Esophagus muscularis mucosa (tissue), 4 donors: ENCODE measurements around the gene LYRM1.

Experiments used
- CTCF ChIP-seq, 3 experiments: fragments of 200-600 bp in 2 of 3; fragments of 450-650 bp in 1 of 3; sonication (generic) in 2 of 3; IDR thresholded peaks; one replicate each; pipeline ENCODE4 v1.5.1; 2017 to 2019; ENCODE audit warnings: antibody characterized with exemption in 3 of 3, mild to moderate bottlenecking in 2 of 3, moderate library complexity in 1 of 3
- EP300 ChIP-seq: sonication (generic); formaldehyde crosslinking; IDR thresholded peaks from one replicate; pipeline ENCODE4 v1.6.1; 2017; ENCODE audit warnings: antibody characterized with exemption
- POLR2A ChIP-seq: fragments of 450-650 bp; IDR thresholded peaks from one replicate; pipeline ENCODE4 v1.6.1; 2017; ENCODE audit warnings: antibody characterized with exemption, moderate library complexity, mild to moderate bottlenecking, low read depth

GRCh38 chr16:20960899-20961298 is 60.3 kb downstream of the LYRM1 start:
- TF ChIP-seq CTCF (IDR thresholded peaks at IDR 0.05) (no peak), POLR2A (no peak), EP300 (no peak)
